CD14-positive monocyte (primary cell): ENCODE data around the gene PIGC. TPM values are rescaled to one million over a fixed set of nuclear protein-coding genes. Genes with fewer than 3 reads are reported as not detected.

Experiments
- DNase-seq, 3 donors: peaks; one replicate each; pipeline ENCODE4 v3.0.0-alpha.2; 2011 to 2022
- H2AFZ ChIP-seq: 2 replicates; pipeline ENCODE4 v1.6.0; 2012; ENCODE audit warnings: mild to moderate bottlenecking, low read depth, low read length, inconsistent platforms; ENCODE audit not compliant: insufficient read depth, poor library complexity, severe bottlenecking
- H3K27ac ChIP-seq, 2 donors: 1 replicate in 1 of 2; 2 replicates in 1 of 2; pipeline ENCODE4 v1.5.1; 2012 to 2013; ENCODE audit warnings: low read length in 2 of 2, control low read depth in 1 of 2, inconsistent platforms in 1 of 2, low read depth in 1 of 2, mild to moderate bottlenecking in 1 of 2
- H3K27me3 ChIP-seq, 2 donors: one replicate each; pipeline versions ENCODE4 v1.6.0 to v1.6.1; 2011 to 2013; ENCODE audit warnings: low read length in 2 of 2; ENCODE audit not compliant: control insufficient read depth in 2 of 2, insufficient read depth in 2 of 2
- H3K36me3 ChIP-seq, 2 donors: replicated peaks in 1 of 2; 1 replicate in 1 of 2; 2 replicates in 1 of 2; pipeline versions ENCODE4 v1.5.1 to v1.6.1; 2012 to 2013; ENCODE audit warnings: low read length in 2 of 2, control low read depth in 1 of 2, inconsistent platforms in 1 of 2, mild to moderate bottlenecking in 1 of 2; ENCODE audit not compliant: insufficient read depth in 2 of 2, control insufficient read depth in 1 of 2
- H3K4me1 ChIP-seq, 2 donors: 1 replicate in 1 of 2; 2 replicates in 1 of 2; pipeline versions ENCODE4 v1.5.1 to v1.6.1; 2012 to 2013; ENCODE audit warnings: low read length in 2 of 2, control low read depth in 1 of 2, inconsistent platforms in 1 of 2, mild to moderate bottlenecking in 1 of 2, moderate library complexity in 1 of 2; ENCODE audit not compliant: insufficient read depth in 2 of 2, control insufficient read depth in 1 of 2
- H3K4me2 ChIP-seq: replicated peaks from 2 replicates; pipeline ENCODE3; 2012; ENCODE audit warnings: low read length, moderate library complexity, mild to moderate bottlenecking; ENCODE audit not compliant: poor library complexity, severe bottlenecking; ENCODE audit errors: extremely low read depth
- H3K4me3 ChIP-seq, 3 experiments: fragments of 200-600 bp in 1 of 3; sonication (generic) in 1 of 3; replicated peaks in 1 of 3; 1 replicate in 2 of 3; 2 replicates in 1 of 3; pipeline ENCODE4 v1.5.1; 2011 to 2013; ENCODE audit warnings: low read length in 3 of 3, mild to moderate bottlenecking in 3 of 3, control low read depth in 2 of 3, low read depth in 2 of 3, inconsistent platforms in 1 of 3, moderate library complexity in 1 of 3
- H3K79me2 ChIP-seq: 2 replicates; pipeline ENCODE4 v1.6.0; 2012; ENCODE audit warnings: mild to moderate bottlenecking, control low read depth, inconsistent platforms, low read length, moderate library complexity; ENCODE audit not compliant: insufficient read depth
- H3K9ac ChIP-seq: 2 replicates; pipeline ENCODE4 v1.6.0; 2017; ENCODE audit warnings: low read length, mild to moderate bottlenecking; ENCODE audit not compliant: insufficient read depth, poor library complexity, severe bottlenecking
- H3K9me3 ChIP-seq, 2 donors: replicated peaks in 1 of 2; 1 replicate in 1 of 2; 2 replicates in 1 of 2; pipeline versions ENCODE4 v1.5.1 to v1.6.1; 2012 to 2013; ENCODE audit warnings: low read length in 2 of 2, control low read depth in 1 of 2; ENCODE audit not compliant: control insufficient read depth in 1 of 2, insufficient read depth in 1 of 2
- H4K20me1 ChIP-seq: 2 replicates; pipeline ENCODE4 v1.6.0; 2012; ENCODE audit warnings: mild to moderate bottlenecking, low read length, control low read depth, moderate library complexity; ENCODE audit not compliant: insufficient read depth
- H3K27ac Mint-ChIP-seq, 7 donors: one replicate each; pipeline ENCODE4 v1.8.0; 2020; ENCODE audit warnings: mild to moderate bottlenecking in 7 of 7, mixed read lengths in 7 of 7, moderate library complexity in 6 of 7, inconsistent platforms in 2 of 7
- H3K27me3 Mint-ChIP-seq, 3 donors: one replicate each; pipeline ENCODE4 v1.8.0; 2021 to 2022; ENCODE audit warnings: low read depth in 3 of 3, mild to moderate bottlenecking in 3 of 3, mixed read lengths in 3 of 3, moderate library complexity in 3 of 3, inconsistent platforms in 1 of 3
- H3K36me3 Mint-ChIP-seq, 2 donors: one replicate each; pipeline ENCODE4 v1.8.0; 2020; ENCODE audit warnings: mixed read lengths in 2 of 2, inconsistent platforms in 1 of 2, mild to moderate bottlenecking in 1 of 2
- H3K4me1 Mint-ChIP-seq: one replicate; pipeline ENCODE4 v1.8.0; 2020; ENCODE audit warnings: mild to moderate bottlenecking, mixed read lengths
- H3K4me3 Mint-ChIP-seq, 2 donors: one replicate each; pipeline ENCODE4 v1.8.0; 2020; ENCODE audit warnings: mild to moderate bottlenecking in 2 of 2, mixed read lengths in 2 of 2, moderate library complexity in 1 of 2
- H3K9me3 Mint-ChIP-seq, 7 donors: one replicate each; pipeline ENCODE4 v1.8.0; 2020 to 2022; ENCODE audit warnings: mixed read lengths in 7 of 7, mild to moderate bottlenecking in 6 of 7, moderate library complexity in 6 of 7, inconsistent platforms in 2 of 7
- WGBS: methylation state at CpG from one replicate; pipeline ENCODE4 v1.1.5; 2013; ENCODE audit warnings: missing lambda C conversion rate; ENCODE audit not compliant: insufficient coverage; 5-methylcytosine and 5-hydroxymethylcytosine counted together
- intact Hi-C, 2 donors: fragments of 100-400 bp; cut with micrococcal nuclease; formaldehyde crosslinking; loops; one replicate each; pipeline versions ENCODE4 v1.15.0 to v1.15.1; 2023
- polyA plus RNA-seq, 3 donors: library from polyadenylated mRNA; depleted of rRNA in 1 of 3; unstranded in 2 of 3; stranded (reverse) in 1 of 3; fragments of 300-500 nt in 2 of 3; fragments of >200 nt in 1 of 3; fragmentation: Illumina TruSeq in 2 of 3; gene quantifications; 1 replicate in 2 of 3; 2 replicates in 1 of 3; pipeline ENCODE4 v1.2.3, GENCODE V29; 2012 to 2021
- TF ChIP-seq, protein P1 (sequence below): fragments of 200-600 bp; IDR thresholded peaks from one replicate; pipeline ENCODE4 v1.8.0; 2022; ENCODE audit warnings: antibody characterized with exemption, mild to moderate bottlenecking

Gene PIGC
- polyA plus RNA-seq, 3 donors = 11.5 to 61.5 (median 51.1) TPM

DNA sequence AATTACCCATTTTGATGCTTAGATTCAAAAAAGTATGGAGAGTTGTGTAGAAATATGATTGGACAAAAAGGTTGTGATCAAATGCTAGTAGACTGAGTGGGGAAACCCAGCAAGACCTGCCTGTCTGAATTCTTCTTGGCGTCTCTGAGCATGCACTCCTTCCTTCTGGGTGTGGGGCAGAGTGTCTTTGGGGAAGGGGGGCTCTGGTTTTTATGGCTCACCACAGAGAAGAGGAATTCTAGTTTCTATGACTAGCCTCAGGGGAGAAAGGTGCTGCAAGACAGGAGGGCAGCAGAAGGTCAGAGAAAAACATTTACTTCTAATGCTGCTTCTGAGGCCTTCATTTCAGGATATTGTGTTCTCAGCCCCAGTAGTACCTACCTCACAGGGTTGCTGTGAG, 33.9 kb upstream of the PIGC start:
- no peak overlapping the region for H3K9ac ChIP-seq
- no peaks in the 10 kb centered on the region for H3K27me3 ChIP-seq
- H3K9me3 Mint-ChIP-seq = peaks cover 0 to 5% (median 2%) of the 10 kb centered on the region in 7 donors
- H3K4me1 Mint-ChIP-seq = peaks cover 36% of the 10 kb centered on the region
- H3K9me3 ChIP-seq = no peaks in the 10 kb centered on the region
- no peak overlapping the region for H3K4me2 ChIP-seq
- intact Hi-C loops = no loop called here
- H3K27ac Mint-ChIP-seq = no peak overlapping the region
- H3K27me3 Mint-ChIP-seq = peaks cover 0 to 1% (median 0%) of the 10 kb centered on the region in 3 donors
- WGBS = 89% methylated on average over 1 of the region's 1 CpG
- H3K36me3 Mint-ChIP-seq = no peaks in the 10 kb centered on the region
- no peak overlapping the region for H3K27ac ChIP-seq
- no peaks in the 10 kb centered on the region for H3K36me3 ChIP-seq
- no peak overlapping the region for H3K4me3 ChIP-seq
- H3K4me3 Mint-ChIP-seq = no peak overlapping the region
- no peak for DNase-seq
- H3K4me1 ChIP-seq = peaks cover 14 to 24% of the 10 kb centered on the region in 2 donors
- TF ChIP-seq, protein P1, sequence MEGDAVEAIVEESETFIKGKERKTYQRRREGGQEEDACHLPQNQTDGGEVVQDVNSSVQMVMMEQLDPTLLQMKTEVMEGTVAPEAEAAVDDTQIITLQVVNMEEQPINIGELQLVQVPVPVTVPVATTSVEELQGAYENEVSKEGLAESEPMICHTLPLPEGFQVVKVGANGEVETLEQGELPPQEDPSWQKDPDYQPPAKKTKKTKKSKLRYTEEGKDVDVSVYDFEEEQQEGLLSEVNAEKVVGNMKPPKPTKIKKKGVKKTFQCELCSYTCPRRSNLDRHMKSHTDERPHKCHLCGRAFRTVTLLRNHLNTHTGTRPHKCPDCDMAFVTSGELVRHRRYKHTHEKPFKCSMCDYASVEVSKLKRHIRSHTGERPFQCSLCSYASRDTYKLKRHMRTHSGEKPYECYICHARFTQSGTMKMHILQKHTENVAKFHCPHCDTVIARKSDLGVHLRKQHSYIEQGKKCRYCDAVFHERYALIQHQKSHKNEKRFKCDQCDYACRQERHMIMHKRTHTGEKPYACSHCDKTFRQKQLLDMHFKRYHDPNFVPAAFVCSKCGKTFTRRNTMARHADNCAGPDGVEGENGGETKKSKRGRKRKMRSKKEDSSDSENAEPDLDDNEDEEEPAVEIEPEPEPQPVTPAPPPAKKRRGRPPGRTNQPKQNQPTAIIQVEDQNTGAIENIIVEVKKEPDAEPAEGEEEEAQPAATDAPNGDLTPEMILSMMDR = no peak
- H2AFZ ChIP-seq = no peak overlapping the region
- no peaks in the 10 kb centered on the region for H3K79me2 ChIP-seq
- no peaks in the 10 kb centered on the region for H4K20me1 ChIP-seq

DNA sequence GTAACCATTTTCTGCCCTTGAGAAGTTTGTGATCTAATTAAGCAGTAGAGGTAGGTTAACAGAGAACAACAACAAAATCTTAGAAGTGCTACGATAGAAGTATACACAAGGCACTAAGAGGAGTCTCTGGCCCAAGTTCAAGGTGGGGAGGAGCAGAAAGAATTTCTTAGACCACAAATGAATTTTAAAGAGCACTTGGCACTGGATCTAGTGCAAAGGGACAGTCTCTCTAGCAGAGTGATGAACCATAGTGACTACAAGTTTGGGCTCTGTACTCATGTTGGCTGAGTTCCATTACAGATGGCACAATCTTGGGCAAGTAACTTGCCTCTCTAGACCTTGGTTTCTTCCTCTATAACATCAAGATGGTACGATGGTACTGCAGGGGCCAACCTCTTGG, 33.3 kb upstream of the PIGC start:
- Histone ChIP-seq H3K27ac (no peak overlapping the region), H3K36me3 (no peaks in the 10 kb centered on the region), H3K9ac (no peak overlapping the region), H3K79me2 (no peaks in the 10 kb centered on the region), H3K4me3 (no peak overlapping the region), H2AFZ (no peak overlapping the region), H3K4me1 (peaks cover 19 to 29% of the 10 kb centered on the region in 2 donors), H4K20me1 (no peaks in the 10 kb centered on the region), H3K9me3 (no peaks in the 10 kb centered on the region), H3K4me2 (no peak overlapping the region), H3K27me3 (no peaks in the 10 kb centered on the region)
- no peak for DNase-seq
- no peaks in the 10 kb centered on the region for H3K27me3 Mint-ChIP-seq
- intact Hi-C loops = no loop called here
- H3K4me3 Mint-ChIP-seq = no peak overlapping the region
- no peaks in the 10 kb centered on the region for H3K36me3 Mint-ChIP-seq
- H3K27ac Mint-ChIP-seq = no peak overlapping the region
- TF ChIP-seq, protein P1 = no peak
- H3K4me1 Mint-ChIP-seq = peaks cover 42% of the 10 kb centered on the region
- 100% methylated on average over 1 of the region's 2 CpGs for WGBS
- peaks cover 0 to 5% (median 2%) of the 10 kb centered on the region in 7 donors for H3K9me3 Mint-ChIP-seq
